Stimulated activated CD8-positive, alpha-beta memory T cell treated with anti-CD3 and anti-CD28 coated beads, Interleukin-4, amount 100 ng/mL, for 24 hours (primary cell): ENCODE measurements around the gene KIF17.
"Not testable (repeated sequence)": the region's sequence is repeated elsewhere in the genome, so short reads cannot be mapped to it uniquely, and the experiment has no call there.

Experiments used
- DNase-seq: peaks from one replicate; pipeline ENCODE4 v3.0.0-alpha.2; 2020; ENCODE audit warnings: low read depth

The KIF17 gene

DNA sequence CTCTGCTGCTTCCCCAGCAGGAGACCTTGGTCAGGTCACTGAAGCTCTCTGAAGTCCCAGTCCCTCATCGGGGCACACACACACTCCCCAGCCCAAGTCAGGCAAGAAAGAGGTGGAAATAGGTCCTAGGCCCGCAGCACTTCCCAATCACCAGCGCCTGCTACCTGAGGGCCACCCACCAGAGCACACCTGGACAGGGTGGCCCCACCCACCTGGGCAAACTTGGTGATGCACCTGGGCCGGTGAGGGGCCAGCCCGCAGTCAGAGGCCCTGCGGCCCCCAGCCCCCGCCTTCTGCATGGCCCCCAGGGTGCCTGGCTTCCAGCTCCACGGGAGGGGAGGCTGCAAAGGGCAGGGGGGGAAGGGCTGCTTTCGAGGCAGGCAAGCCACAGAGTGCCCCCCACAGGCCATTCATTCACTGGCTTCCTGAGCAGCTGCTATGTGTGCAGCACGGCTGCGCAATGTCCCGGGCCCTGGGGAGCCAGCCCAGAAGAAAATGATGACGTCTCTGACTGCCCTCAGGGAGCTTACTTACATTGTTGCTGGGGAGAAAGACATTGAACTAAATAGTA, 10.0 kb upstream of the KIF17 start:
- no peak for DNase-seq

DNA sequence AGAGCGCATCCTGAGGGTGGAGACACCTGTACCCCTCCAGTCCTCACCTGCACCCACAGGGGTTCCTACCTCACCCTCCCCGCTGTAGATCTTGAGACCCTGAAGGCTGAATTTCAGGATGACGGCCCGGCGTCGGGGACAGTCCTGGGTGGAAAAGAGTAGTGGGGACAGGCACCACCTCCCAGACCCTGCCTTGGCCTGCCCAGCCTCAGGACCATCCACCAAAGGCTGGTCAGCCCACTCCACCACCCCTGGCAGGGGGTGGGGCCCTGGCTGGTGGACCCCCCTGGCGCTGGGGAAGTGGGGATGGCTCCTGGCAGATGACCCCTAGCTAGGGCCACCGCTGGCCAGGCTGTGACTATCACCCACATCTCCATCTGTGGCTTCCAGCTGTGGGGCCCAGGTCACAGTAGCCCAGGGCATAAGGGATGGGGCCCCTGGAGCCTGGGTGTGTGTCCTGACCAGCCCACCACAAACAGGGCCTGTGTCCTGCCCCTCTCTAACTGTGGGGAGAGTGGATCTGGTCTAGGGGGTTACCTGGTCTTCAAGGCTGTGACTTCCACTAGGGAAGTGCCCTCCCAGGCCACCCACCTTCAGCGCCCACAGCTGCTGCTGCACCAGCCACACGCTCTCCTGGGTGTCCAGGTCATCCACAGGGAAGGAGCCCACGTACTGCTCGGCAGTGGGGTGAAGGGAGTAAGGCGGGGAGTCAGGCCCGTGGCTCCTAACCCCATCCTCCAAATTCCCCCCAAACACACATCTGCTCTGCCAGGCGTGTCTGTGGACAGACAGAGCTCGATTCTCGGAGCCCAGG, 9.3 kb upstream of the KIF17 start:
- no peak for DNase-seq

DNA sequence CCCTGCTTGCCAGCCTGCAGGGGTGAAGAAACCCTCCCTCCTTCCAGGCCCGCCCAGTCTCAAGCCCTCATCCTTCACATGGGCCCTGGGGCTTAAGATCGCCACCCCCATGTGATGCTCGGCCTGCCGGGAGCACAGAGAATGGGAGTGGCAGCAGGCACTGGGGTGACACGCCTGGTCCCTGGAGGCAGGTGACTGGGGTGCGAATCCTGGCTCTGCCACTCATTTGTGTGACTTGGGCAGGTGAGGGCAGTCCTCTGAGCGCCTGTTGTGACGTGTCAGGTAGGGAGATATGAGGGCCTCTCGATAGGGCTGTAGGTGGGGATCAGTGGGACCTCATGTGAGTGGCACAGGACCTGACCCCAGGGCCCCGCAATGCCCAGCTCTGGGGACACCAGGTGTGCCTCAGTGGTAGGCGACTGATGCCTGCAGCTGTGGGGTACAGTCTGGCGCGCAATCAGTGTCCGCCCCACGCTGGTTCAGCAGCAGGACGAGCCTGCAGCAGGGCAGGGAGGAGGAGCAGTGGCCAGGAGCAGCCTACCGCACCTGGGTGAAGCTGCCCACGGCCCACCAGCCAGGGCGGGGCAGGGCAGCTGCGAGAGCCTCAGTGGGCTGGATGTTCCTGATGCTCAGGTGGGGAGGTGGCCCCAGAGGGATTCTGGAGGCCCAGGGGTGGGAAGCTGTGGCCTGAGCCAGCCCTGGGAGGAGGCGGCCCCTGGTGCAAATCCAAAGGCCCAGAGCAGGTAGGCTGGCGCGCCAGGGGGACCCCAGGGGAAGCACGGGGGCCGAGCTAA, 8.5 kb upstream of the KIF17 start:
- DNase-seq, result no peak

DNA sequence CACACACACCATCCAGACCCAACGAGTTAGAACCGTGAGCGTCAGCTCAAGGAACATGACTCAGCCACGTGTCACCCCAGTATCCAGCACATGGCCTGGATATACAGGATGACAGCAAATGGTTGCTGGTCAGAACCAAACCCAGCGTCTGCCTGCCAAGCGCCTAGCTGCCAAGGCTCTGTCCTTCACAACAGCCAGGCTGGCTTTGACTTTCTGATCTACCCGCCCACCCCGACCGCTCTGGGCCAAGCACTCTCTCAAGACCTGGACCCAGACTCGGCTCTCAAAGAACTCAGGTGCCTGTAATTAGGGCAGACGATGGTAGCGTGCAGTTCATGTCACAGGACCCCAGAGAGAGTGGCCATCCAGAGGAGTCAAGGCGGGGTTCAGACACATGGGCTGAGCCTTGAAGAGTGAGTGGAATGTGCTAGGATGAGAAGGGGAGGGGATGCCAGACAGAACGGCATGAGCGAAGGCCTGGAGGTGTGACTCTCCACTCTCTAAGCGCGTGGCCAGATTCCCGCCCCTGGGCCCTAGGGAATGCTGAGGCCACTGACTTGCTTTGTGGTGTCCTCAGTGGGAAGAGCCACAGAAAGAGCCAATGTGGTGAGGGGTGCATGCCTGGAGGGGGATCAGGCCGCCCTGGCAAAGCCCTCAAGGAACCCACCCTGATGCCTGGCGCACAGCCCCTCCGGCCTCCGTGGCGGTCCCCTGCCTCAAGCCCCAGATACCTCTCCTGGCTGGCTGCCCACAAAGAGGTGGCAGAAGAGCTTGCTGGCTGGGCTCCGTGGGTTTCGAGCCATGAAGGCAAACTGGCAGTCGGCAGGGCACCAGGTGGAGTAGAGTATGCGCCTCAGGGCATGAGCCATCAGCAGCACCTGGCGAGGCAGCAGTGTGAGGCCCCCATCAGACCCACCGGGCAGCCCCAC, 7.6 kb upstream of the KIF17 start:
- no peak for DNase-seq

DNA sequence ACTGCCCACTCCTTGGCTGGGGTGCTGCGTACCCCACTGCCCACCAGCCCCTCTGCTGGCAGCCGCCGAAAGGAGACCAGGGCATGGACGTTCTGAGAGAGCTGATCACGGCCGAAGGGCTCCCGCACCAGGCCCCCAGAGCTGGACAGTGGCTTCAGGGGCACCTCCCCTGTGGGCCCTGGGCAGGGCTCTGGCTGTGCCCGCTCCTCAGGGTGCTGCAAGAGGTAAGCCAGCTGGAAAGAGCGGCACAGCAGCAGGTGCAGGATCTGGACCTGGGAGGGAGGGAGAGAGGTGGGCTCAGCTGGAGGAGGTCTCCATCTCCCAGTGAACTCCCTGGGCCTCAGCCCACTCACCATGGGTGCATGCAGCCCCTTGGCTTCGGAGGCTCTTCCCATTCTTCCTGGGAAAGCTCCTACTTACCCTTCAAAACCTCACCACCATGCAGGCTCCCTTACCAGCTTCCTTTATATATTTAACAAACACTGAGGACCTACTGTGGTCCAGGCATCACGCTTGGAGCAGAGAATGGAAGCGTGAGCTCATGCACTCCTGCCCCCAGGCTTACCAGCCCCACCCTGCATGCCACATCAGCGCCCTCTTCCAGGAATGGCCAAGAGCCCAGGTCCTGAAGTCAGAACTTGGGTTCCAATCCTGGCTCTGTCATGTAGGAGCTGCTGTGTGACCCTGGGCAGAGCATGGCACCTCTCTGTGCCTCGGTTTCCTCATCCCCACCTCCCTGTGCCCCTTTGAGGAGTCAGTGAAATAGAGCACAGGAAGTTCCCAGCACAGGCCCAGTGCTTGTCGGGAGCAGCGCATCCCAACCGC, 6.8 kb upstream of the KIF17 start:
- DNase-seq, result no peak

DNA sequence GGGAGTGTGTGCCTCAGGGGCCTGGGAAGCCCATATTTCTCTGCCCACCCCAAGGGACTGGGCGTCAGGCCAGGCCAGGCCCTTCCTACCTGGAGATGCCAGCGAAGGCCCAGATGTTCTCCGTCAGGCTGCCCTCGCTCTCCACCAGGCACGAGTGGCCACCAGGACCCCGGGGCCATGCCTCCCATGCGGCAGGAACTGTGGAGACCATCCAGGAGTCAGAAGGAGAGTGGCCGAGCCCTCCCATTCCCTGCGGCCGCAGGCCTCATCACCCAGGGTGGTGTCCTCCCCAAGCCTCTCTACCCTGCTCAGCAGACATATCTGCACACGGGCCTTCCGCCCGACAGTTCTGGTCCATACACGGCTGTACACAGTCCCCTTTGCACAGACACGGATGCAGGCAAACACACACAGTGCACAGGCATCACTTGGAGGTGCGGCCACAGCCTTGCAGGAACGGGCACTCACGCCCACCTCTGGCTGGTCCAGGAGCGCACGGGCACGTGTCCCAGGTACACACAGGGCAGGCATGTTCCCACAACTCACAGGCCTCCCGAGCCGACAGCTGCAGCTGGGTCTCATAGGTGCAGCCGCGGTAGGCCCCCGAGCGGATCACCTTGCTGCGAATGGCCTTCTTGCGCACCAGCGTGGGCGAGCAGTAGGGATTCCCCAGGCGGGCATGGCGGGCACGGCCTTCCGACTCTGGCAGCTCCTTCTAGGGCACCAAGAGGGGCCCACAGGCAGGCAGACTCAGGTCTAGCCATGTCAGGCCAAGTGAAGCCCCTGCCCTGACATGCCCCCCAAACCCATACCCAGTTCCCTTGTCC, 5.9 kb upstream of the KIF17 start:
- DNase-seq, result no peak

DNA sequence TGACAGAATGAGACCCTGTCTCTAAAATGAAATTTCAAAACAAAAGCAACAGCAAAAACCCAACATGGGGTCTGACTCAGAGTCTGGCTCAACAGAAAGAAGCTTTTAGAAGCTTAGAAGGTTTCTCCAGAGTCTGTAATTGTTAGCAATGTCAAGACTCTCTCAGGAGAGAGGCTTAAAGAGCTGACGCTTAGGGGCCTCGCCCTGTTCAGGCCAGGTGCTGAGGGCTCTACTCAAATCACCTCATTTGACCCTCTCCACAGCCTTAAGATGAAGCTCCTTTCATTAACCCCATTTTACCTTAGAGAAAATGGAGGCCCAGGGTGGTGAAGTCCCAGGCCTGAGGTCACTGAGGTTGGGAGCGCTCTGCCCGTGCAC, 5.3 kb upstream of the KIF17 start:
- DNase-seq, result no peak

DNA sequence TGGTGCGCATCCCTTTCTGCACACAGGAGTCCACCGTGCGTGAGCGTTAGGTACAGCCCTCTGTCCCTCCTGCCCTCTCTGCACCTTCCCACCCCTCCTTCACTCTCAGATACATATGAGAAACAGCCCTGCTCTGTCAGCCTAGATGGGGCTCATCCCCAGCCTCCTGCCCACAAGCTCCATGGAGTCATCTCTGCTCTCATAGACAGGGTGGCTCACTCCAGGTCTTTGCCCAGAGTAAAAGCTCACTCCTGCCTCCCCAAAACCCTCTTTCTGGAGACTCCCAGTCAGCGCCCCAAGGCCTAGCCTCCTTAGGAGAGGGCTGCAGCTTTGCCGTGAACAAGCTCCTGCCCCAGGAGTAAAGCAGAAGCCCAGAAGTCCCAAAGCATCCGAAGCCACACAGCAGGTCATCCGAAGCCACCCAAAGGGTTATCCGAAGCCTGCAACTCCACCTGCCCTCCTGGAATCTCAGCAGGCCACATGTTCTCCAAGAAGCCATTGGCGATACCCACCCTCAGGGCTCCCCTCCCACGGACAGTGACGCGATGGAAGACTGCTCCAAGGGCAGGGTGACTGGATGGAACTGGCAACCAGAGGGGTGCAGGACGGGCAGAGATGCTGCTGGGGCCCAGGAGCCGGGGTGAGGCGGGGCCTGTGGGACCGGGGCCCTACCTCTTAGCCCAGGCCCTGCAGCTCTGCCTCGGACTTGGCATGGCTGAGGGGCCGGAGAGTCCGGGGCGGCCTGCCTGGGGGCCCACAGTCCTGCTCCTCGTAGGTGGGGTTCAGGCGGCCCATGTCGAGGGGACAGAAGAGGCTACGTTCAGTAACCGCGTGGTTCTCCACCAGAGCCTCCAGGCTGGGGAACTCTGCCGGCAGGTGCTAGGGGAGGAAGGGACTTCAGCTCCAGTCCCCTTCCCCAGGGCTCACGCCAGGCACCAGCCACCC, 3.6 kb upstream of the KIF17 start:
- no peak for DNase-seq

DNA sequence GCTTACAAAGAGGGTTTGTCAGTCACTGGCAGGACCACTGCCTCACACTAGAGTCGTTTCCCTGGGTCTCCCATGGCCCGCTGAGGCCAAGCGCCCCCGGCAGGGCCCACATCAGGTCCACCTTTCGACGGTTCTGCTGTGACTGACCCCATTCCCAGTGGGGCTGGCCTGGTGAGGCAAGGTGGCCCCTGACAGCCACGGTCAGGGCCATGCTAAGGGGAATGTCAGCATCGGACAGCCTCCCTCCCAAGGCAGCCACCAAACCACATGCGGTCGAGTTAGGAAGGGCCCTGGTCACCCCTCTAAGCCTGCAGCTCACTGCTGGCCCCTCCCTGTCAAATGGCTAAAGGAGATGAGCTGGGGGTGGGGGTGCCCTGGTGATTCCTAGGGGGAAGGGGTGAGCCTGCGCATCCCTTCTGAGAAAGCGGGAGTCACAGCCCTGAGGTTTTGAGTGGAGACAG, 2.9 kb upstream of the KIF17 start:
- DNase-seq, result no peak

DNA sequence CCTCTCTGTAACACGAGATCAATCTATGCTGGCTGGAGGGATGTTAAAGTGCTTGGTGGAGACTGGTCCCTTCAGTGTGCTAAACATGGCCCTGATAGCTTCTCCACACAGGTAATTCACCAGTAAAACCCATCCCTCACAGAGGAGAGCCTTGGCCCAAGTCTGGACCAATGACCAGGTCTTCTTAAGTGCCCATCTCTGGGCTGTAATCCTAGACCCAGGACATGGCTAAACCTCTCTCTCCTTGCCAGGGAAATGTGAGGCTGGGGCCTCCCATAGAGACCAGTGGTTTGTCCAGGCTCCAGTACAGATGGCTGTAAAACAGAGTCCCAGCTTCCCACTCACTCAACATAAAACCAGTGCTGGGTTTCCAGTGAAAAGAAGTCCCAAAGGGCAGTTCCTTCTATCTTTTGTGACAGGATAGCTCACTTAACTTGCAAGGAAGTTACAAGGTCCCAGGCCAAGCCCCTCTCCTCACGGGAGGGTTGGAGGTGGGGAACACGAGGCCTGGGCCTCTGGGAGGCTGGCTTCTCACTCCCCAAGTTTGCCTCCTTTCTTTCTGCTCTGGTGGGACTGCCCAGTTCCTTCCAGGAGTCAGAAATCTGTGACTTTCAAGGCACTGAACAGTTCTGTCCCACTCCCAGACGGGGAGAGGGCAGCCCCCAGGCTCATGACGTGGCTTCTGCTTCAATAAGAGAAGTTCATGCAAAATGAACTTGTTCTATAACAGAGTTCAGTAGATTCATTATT, 2.2 kb upstream of the KIF17 start:
- no peak for DNase-seq

DNA sequence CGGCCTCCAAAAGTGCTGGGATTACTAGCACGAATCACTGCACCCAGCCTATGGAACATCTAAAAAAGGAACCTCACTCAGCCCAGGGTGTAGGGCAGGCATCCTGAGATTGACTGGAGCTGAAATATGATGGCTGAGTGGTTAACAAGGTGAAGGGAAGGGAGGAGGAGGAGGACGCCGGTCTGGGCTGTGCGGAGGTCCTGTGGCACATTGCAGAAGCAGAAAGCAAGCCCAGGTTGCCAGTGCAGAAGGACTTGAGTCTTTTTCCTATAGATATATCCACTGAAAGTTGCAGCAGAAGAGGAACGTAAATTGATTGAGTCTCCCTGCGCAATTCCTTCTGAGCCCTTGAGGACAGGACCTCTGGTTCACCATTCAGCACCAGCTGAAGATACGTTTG, 1.5 kb upstream of the KIF17 start:
- no peak for DNase-seq

DNA sequence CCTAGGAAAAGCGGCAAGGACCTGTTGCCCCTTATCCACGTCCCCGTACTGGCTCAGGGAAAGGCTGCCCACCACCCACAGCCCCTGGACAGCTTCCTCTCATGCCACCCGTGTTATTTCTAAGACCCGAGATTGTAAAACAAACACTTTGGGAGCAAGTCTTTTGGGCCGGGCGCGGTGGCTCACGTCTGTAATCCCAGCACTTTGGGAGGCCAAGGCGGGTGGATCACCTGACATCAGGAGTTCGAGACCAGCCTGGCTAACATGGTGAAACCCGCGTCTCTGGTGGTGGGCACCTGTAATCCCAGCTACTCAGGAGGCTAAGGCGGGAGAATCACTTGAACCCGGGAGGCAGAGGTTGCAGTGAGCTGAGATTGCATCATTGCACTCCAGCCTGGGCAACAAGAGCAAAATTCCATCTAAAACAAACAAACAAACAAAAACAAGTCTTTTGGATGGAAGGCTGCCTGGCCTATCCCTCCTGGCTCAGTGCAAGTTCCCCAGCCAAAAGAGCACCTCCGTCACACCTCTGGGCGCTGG, 606 bp upstream of the KIF17 start:
- DNase-seq, result not testable (repeated sequence)

DNA sequence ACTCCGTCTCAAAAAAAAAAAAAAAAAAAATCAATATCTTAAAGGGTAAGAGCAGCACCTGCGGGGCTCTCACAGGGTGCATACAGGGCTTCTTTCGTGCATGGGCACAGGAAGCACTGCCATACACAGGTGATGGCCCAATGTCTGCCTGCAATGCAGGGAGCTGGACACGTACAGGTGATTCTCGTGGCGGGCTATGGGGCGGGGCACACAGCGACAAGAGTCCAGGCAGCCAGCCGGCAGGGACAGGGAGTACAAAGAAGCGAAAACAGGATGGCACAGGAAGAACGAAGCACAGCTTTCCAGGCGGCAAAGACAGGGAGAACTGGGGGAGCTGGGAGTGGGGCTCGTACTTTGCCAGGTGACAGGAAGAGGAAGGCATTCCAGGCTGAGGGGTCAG, 1.6 kb downstream of the KIF17 start:
- DNase-seq, result no peak

DNA sequence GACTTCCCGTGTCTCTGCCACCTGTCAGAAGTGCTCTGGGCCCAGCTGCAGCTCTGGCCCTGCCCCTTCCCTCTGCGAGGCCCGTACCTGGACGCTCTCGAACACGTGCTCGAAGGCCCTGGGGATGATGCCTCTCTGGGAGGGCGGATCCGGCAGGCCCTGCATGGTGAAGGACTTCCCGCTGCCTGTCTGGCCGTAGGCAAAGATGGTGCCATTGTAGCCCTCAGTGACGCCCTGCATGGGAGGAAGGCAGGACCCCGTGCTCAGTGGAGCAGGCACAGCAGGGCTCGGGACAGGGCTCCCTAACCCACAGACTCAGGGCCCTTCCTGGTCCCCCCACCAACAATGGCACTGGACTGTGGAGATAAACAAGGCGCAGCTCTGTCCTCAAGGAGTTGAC, 2.4 kb downstream of the KIF17 start:
- DNase-seq, result no peak

DNA sequence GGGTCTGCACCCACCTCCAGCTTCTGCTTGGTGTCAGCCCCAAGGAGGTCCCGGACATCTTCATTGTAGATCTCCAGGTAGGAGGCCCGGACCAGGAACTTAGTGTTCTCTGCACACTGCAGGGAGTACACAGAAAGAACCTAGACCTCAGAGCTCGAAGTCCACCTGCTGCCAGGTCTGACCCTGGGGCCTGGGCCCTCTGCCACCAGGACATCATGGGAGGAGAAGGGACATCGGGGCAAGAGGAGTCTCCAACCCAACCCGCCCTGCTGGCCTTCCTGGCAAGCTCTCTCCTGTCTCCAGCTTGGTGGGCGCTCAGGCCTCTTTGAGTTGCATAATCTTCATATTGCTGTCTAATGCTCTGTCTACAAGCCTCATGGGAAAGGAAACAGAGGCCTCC, 4.4 kb downstream of the KIF17 start:
- no peak for DNase-seq

DNA sequence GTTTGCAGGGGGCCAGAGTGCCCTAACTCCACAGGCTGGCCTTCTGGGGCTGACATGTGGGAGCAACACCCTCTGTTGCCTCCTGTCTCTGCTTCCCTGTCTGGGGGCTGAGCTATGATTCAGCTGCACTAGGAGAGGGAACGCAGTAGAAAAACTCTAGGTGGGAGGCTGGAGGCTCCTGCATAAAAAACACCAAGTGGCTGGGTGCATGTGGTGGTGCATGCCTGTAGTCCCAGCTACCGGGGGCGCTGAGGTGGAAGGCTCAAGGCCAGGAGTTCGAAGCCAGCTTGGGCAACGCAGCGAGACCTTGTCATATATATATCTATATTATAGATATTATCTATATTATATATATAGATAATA, 5.6 kb downstream of the KIF17 start:
- no peak for DNase-seq

DNA sequence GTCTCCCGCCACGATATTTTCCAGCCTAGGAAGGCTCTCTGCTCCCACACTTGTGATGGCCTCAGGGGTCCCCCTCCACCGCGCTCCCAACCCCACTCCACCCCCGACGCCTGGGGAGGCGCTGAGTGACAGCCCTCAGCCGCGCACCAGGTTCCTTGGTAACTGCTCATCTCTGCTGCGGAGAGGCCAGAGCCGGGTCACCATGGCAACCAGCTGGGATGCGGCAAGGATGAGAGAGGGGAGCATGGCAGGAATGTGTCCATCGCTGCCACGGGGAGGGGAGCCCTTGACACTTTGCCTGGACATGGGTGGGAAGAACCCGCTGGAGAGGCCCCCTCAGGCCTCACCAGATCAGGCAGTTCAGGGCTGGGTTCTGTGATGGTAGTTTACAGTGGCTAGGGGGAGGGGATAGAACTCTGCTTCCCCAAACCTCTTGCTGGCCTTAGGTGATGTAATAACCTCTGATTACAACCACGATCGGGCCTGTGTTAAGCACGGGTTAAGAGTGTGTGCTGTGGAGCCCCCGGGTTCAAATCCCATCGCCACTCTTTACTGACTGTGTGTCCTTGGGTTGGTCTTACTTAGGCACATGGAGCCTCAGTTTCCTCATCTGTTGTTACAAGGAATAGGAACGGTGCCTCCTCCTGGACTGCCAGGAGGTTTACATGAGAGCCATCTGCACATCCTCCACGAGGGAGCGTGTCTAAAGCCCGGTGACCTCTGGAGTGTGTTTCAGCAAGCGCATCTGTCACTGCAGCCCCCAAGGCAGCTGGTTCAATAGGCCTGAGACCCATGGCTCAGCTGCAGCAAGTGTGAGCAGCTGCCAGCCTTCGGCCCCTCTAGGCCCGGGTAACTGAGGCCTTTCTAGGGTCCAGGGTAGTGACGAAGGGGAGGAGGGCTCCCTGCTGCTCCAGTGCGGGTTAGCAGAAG, 6.3 kb downstream of the KIF17 start:
- DNase-seq, result no peak
